MV-4-11 (cell line): ENCODE measurements around the gene NYNRIN.
"Not testable (repeated sequence)": the region's sequence is repeated elsewhere in the genome, so short reads cannot be mapped to it uniquely, and the experiment has no call there.

Experiments
- DNase-seq: peaks from one replicate; lab custom pipeline; 2025; lab: John Stamatoyannopoulos, UW

NYNRIN gene

GRCh38 chr14:24431569-24432258 lies 32.9 kb downstream of the NYNRIN start:
- peak; percentile 89 for DNase-seq

DNA sequence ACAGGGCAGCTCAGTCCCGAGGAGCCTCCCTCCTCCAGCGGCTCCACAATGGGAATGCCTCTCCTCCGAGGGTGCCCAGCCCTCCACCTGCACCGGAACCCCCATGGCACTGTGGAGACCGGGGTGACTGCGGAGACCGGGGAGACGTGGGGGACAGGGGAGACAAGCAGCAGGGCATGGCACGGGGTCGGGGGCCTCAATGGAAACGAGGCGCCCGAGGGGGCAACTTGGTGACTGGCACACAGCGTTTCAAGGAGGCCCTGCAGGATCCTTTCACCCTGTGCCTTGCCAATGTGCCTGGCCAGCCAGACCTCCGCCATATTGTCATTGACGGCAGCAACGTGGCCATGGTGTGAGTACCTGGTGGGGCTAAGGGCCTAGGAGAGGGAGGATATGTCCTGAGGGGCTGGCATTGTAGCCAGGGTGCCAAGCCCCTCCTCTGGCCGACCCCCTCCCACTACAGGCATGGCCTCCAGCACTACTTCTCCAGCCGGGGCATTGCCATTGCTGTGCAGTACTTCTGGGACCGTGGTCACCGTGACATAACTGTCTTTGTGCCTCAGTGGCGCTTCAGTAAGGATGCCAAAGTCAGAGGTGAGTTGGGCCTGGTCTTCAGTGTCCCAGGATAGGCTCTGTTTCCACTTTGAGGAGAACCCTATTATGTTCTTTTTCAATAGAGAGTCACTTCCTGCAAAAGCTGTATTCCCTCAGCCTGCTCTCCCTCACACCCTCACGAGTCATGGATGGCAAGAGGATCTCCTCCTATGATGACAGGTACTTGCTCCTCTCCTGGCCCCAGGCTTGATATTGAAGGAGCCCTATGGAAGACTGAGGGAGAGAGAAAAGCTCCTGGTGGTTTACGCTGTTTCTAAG lies 33.7 kb downstream of the NYNRIN start:
- no peak for DNase-seq

GRCh38 chr14:24434036-24434435 lies 35.2 kb downstream of the NYNRIN start:
- DNase-seq, result no peak

GRCh38 chr14:24434676-24435075 lies 35.9 kb downstream of the NYNRIN start:
- DNase-seq, result no peak

DNA sequence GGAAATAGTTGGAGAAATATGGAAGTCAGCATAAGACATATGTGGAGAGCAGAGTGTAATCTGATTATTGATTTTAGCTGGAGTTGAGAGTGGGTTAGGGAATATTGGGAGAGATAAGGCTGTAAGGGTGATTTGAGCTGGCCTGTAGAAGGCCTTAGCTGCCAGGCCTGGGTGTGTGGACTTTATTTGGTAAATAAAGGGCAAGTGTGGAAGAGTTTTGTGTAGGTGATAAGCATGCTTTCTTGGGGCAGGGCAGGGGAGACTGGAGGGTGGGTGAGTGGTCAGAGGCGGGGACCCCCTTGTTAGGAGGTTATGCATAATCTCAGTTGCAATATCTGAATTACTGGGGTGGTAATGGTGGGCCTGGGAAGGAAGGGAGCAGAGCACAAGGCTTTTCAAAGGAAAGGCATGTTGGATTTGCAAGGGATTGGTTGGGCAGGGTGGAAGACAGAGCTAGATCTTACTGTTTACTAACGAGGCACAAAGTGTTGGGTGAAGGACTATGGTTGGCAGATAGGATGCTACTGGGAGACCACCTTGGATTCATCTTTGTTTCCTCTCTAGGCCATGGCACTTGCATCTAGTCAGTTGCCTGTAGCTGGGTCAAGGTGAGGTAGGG lies 36.5 kb downstream of the NYNRIN start:
- DNase-seq, result no peak

GRCh38 chr14:24435998-24436354 lies 37.2 kb downstream of the NYNRIN start:
- no peak for DNase-seq

DNA sequence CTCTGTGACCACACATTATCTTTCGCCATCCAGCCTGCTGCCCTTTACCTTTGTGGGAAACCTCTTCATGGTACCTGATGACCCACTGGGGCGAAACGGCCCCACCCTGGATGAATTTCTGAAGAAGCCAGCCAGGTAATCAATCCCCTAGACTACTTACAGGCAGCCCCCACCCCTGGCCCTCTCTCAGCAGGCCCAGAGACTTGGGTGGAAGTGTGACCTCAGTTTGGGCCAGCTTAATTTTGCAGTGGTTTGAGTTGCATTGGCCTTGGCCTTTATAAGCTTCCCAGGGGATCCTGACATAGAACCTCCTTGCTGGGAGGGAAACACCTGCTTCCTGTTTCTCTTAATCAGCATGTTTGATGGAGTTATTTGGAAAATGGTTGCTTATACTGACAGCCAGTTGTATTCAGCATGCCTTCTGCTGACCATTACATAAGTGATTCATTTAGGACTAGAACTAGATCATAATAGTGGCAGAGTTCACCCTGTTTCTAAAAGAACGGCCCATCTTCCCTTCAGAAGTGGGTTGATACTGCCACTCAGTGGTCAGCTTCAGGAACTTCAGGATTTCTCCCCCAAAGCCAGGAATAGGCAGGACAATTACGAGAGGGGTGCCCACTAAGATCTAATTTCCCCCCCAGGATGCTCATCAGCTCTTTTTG lies 37.7 kb downstream of the NYNRIN start:
- DNase-seq, result peak; percentile 49

DNA sequence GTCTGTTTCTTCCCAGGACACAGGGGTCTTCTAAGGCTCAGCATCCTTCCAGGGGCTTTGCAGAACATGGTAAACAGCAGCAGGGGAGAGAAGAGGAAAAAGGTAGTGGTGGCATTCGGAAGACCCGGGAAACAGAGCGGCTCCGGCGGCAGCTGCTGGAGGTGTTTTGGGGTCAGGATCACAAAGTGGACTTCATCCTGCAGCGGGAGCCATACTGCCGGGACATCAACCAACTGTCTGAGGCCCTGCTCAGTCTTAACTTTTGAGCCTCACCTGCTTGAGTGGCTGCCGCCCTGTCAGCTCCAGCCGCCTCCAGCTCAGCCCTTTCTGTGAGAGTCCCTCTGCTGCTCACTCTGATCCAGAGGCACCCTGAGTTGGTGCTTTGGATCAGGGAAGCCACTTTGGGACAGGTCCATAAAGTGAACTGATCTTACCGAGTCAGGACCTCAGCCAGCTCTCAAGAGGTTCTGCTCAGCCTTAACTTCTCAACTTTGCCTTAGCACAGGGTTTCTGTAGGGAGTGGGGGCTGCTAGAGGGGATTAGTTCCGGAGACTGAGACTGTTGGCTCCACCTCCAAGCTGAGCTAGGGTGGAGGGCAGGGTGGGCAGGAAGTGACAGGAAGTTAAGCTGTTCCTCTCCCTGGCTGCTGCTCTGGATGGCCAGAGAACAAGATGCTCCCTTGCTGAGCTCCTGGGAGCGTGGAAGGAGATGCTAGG lies 38.4 kb downstream of the NYNRIN start:
- DNase-seq, result no peak

DNA sequence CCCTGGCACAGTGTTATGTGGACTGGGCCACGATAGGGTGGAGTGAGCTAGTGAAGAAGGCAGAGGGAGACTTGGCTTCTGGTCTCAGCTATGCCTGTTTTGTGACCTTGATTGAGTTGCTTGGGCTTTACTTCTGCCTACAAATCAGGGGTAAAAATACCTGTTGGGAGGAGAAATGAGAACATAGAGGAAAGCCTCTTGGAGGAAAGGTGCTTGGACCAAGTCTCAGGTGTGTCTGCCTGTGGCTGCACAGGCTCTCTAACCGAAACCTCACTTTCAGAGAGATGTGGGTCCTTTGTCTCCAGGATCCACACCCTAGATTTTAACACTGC lies 38.9 kb downstream of the NYNRIN start:
- DNase-seq, result no peak

GRCh38 chr14:24438223-24439097 lies 39.7 kb downstream of the NYNRIN start:
- DNase-seq, result peak; percentile 79

DNA sequence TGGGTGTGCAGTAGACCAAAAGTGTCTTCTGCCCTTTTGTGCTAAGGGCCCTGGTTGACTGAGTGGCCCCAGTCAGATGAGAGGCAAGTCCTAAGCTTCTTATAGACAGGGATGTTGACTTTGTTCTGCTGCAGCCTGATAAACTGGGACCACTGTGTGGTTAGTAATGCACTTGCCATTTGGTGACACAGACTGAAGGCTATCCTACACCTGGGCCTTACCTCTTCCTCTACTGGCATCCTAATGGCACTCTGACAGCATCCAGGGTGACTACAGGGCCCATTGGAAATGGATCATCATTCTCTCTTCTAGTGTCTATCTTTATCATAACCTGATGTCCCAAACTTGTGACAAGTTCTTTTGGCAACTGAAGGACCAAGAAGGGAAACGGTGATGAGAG lies 40.5 kb downstream of the NYNRIN start:
- no peak for DNase-seq

- DNase-seq, result no peak
Measured at GRCh38 chr14:24439830-24440605, 41.2 kb downstream of the NYNRIN start.

- DNase-seq, result no peak
Measured at GRCh38 chr14:24440606-24441399, 42.0 kb downstream of the NYNRIN start.

- DNase-seq, result no peak
Measured at GRCh38 chr14:24441485-24441884, 42.7 kb downstream of the NYNRIN start.

DNA sequence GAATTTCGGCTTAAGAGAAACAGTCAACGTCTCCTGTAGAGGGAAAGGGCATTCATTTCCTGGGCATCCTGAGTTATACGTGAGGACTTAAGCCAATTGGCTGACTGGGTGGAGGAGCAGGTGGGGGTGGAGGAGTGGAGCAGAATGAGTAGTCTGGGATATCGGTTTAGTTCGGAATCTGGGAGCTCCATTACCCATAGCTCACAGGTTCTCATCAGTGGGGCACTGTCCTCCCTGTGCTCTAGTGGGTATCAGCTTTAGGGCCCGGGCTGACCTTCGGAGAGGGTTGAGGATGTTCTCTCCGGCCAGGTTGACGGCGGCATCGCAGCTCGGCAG lies 43.1 kb downstream of the NYNRIN start:
- no peak for DNase-seq

DNA sequence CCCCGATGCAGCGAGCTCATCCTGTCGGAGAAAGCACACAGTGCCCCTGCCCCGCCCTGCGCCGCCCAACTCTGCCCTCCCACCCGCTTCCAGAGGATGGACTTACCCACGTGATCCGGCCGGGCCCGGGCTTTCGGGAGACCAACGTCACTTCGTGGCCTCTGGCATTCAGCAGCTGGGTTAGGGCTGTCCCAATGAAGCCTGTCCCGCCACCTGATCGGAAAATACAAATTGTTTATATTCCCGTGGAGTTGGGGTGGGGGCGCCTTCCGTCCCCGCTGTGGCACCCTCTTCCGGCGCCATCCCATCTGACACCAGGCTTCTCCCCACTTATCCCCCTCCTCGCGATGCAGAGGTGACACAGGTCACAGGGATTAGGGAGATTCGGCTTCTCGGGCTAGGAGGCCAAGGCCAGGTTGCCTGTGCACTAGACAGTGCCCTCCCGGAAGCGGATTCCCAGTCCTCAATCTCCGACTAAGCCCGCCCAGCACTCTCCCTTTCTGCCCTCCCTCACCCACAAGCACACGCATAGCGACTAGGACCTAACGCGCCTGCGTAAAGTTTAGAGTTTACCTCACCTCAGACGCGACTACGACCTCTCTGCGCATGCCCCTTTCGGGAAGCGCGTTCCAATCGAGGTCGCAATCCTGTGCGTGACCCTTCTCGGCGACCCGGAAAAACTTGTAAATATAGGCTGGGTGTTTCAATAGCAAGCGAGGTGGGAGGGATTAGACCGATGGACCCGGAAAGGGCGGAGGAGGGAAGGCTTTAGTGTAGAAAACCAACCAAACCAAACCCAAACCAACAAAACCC lies 43.6 kb downstream of the NYNRIN start, which contains the start of gene SDR39U1:
SDR39U1 (minus strand) TSS at position 537 of the 813 bp plus-strand sequence; CDS start at position 530, 7 bp downstream.
- peak; percentile 99 for DNase-seq

DNA sequence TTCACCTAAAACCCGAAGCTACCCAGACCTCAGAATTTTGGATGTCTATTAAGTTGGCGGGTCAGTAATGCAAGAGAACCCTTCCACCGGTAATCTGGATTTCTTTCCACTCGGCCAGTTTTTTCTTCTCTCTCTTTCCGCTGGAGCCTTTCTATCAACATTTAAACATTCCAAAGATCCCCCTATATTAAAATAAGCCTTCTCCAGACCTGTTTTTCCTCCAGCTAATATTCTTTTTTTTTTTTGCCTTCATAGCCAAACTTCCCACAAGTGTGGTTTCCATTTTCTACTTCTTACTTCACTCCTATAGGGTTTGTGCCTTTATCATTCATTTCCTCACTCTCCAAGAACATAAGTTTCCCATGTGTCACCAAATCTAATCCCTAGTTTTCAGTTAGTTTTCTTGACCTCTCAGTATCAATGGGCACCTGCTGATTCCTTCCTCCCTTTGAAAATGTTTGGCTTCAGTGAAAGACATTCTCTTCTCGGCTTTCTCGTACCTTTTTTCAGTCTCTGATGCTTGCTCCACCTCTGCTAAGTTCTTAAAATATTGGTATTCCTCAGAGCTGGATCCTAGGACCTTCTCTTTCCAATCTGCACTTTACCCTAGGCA lies 44.4 kb downstream of the NYNRIN start:
- DNase-seq, result peak; percentile 4

- not testable (repeated sequence) for DNase-seq
Measured at GRCh38 chr14:24450828-24451227, 52.0 kb downstream of the NYNRIN start.
